Measurements from ENCODE around the gene TMEM54. TPM values are rescaled to one million over a fixed set of nuclear protein-coding genes. Genes with fewer than 3 reads are reported as not detected.
A peak's percentile ranks its signal among the peaks of the same experiment; 100 is the strongest.

TMEM54 gene
- total RNA-seq, 4 donors from 2014 or later: 330 to 1,204 (median 846) TPM

DNA sequence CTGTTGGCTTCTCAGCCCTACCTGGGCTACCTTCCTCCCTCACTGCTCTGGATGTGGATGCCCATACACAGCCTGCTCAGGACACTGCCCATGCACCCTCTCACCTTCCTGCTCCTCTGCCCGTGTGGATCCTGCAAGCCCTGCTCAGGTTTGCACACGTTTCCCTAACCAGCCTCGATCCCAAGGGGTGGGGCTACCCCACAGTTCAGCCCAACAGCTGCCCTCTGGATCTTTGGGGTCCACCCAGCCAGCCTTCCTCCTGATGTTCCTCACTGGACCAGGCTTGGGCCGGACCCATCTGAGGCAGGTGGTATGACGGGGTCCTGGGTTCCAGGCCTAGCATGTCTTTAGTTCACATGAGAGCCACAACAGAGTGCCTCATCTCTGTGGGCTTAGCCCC lies 4.7 kb downstream of the TMEM54 start:
- Histone ChIP-seq H3K27me3 (peaks cover 27% of the 10 kb centered on the region), H3K4me1 (peaks cover 5 to 33% (median 23%) of the 10 kb centered on the region in 4 donors), H3K36me3 (no peaks in the 10 kb centered on the region), H3K4me3 (no peak overlapping the region), H3K9me3 (no peaks in the 10 kb centered on the region), H3K27ac (no peak overlapping the region)
- no peak for TF ChIP-seq POLR2AphosphoS5 (IDR thresholded peaks at IDR 0.05)
- no peak for TF ChIP-seq EP300 (IDR thresholded peaks at IDR 0.05; ENCODE audit: low read depth)
- TF ChIP-seq POLR2A (IDR thresholded peaks at IDR 0.05): no peak
- TF ChIP-seq, protein P1, sequence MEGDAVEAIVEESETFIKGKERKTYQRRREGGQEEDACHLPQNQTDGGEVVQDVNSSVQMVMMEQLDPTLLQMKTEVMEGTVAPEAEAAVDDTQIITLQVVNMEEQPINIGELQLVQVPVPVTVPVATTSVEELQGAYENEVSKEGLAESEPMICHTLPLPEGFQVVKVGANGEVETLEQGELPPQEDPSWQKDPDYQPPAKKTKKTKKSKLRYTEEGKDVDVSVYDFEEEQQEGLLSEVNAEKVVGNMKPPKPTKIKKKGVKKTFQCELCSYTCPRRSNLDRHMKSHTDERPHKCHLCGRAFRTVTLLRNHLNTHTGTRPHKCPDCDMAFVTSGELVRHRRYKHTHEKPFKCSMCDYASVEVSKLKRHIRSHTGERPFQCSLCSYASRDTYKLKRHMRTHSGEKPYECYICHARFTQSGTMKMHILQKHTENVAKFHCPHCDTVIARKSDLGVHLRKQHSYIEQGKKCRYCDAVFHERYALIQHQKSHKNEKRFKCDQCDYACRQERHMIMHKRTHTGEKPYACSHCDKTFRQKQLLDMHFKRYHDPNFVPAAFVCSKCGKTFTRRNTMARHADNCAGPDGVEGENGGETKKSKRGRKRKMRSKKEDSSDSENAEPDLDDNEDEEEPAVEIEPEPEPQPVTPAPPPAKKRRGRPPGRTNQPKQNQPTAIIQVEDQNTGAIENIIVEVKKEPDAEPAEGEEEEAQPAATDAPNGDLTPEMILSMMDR (IDR thresholded peaks at IDR 0.05): no peak
- WGBS, 2 donors (ENCODE audit: low coverage in 1 of 2): 63% methylated on average over 5 of the region's 5 CpGs; no CpG with 5 or more reads in 1 of the 2 donors
- DNase-seq: no peak
- intact Hi-C loops (cut with DNase I; ENCODE audit: low total_unique reads): no loop called here
- in situ Hi-C loops (cut with MboI; ENCODE audit: low pct_ligation_motif_present in 1 of 4, low pct_unique_long_range_greater_than_20kb in 1 of 4, low sequenced_read_pairs in 3 of 4): no loop called here

DNA sequence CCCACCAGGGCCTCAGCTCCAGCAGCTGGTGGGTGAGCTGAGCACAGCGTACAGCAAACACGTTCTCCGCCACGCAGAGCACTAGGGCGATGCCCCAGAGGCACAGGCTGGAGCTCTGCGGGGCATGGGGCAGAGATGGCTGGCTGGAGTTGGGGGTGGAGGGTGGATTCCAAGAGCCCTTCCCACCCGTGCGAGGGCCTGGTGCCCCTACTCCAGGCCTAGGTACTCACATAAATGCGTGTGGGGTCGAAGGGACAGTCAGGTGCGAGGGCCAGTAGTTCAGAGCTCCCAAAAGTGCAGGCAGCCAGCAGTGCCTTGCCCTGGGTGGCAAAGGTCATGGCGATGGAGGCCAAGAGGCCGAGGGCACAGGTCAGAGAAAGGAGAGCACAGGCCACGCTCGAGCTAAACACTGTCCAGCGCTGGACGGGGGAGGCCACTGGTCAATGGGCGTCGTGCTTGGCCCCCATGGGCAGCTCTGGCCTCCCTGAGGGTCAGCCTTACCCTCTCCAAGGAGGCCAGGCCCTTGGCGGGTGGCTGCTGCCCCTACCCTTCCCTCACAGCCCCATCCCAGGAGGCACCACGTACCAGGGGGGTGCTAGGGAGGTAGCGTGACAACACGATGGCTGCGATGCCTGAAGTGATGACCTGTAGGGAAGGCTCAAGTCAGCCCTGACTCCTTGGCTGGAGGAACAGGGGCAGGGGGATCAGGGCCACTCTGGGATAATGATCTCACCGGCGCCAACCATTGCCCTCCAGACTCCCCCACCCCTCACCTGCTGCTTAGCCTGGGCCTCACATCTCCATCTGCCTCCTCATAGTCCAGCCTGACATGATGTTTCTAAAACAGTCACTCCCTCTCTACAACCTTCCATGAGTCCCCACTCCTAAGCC lies 5.6 kb downstream of the TMEM54 start:
- in situ Hi-C loops (cut with MboI; ENCODE audit: low pct_ligation_motif_present in 1 of 4, low pct_unique_long_range_greater_than_20kb in 1 of 4, low sequenced_read_pairs in 3 of 4) (no loop called here), intact Hi-C loops (cut with DNase I; ENCODE audit: low total_unique reads) (no loop called here)
- no peak for DNase-seq
- Histone ChIP-seq H3K4me3 (no peak overlapping the region), H3K36me3 (no peaks in the 10 kb centered on the region), H3K4me1 (peaks cover 5 to 30% (median 19%) of the 10 kb centered on the region in 4 donors), H3K27me3 (peaks cover 34% of the 10 kb centered on the region), H3K27ac (no peak overlapping the region), H3K9me3 (no peaks in the 10 kb centered on the region)
- 82% methylated on average over 23 of the region's 26 CpGs; no CpG with 5 or more reads in 1 of the 2 donors for WGBS, 2 donors (ENCODE audit: low coverage in 1 of 2)
- no peak for TF ChIP-seq POLR2AphosphoS5 (IDR thresholded peaks at IDR 0.05)
- TF ChIP-seq, protein P1 (IDR thresholded peaks at IDR 0.05): no peak

DNA sequence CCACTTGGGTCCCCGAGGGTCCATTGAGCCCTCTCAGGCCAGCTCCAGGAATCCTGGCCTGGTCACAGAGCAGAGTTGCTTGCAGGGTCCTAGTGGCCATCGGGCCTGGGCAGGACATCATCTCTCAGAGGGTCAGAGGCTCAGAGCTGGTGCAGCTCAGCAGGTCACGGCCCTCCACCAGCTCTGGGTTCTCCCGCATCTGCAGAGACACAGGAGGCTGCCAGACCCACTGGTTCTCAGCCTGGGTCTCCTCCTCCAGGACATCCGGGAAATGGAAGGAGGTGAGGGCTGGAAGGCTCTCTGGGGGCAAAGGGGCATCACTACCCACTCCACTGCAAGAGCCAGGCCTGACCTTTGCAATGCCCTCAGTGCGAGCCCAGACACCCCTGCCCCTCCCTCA lies 6.5 kb downstream of the TMEM54 start:
- Histone ChIP-seq H3K27ac (peak overlapping the region in 1 of 4 donors; percentile 80), H3K4me1 (peaks cover 5 to 27% (median 15%) of the 10 kb centered on the region in 4 donors)
- intact Hi-C loops (cut with DNase I; ENCODE audit: low total_unique reads): no loop called here

GRCh38 chr1:32894019-32894600 lies 7.1 kb downstream of the TMEM54 start:
- H3K27ac ChIP-seq: peak overlapping the region; percentile 68 to 80 (median 74)
- H3K4me1 ChIP-seq: peaks cover 5 to 22% (median 15%) of the 10 kb centered on the region in 4 donors
- no peaks in the 10 kb centered on the region for H3K9me3 ChIP-seq
- peaks cover 37% of the 10 kb centered on the region for H3K27me3 ChIP-seq
- 40 to 63% methylated on average over 1 to 8 of the region's 8 CpGs for WGBS, 2 donors (ENCODE audit: low coverage in 1 of 2)
- intact Hi-C loops (cut with DNase I; ENCODE audit: low total_unique reads) (no loop called here), in situ Hi-C loops (cut with MboI; ENCODE audit: low pct_ligation_motif_present in 1 of 4, low pct_unique_long_range_greater_than_20kb in 1 of 4, low sequenced_read_pairs in 3 of 4) (no loop called here)
- no peak for DNase-seq
- TF ChIP-seq EP300 (IDR thresholded peaks at IDR 0.05; ENCODE audit: low read depth) (no peak), POLR2A (IDR thresholded peaks at IDR 0.05) (no peak), POLR2AphosphoS5 (IDR thresholded peaks at IDR 0.05) (no peak)
- TF ChIP-seq, protein P1 (IDR thresholded peaks at IDR 0.05): no peak
- H3K4me3 ChIP-seq: peak overlapping the region in 2 of 4 donors; percentile 47 to 55
- H3K36me3 ChIP-seq: no peaks in the 10 kb centered on the region

More for the DNA sequence above, 6.5 kb downstream of the TMEM54 start:
- in situ Hi-C loops (cut with MboI; ENCODE audit: low pct_ligation_motif_present in 1 of 4, low pct_unique_long_range_greater_than_20kb in 1 of 4, low sequenced_read_pairs in 3 of 4): no loop called here
- TF ChIP-seq POLR2AphosphoS5 (IDR thresholded peaks at IDR 0.05): no peak
- TF ChIP-seq, protein P1 (IDR thresholded peaks at IDR 0.05): no peak
- no peak for TF ChIP-seq EP300 (IDR thresholded peaks at IDR 0.05; ENCODE audit: low read depth)
- no peak for TF ChIP-seq POLR2A (IDR thresholded peaks at IDR 0.05)
- Histone ChIP-seq H3K4me3 (no peak overlapping the region), H3K9me3 (no peaks in the 10 kb centered on the region), H3K36me3 (no peaks in the 10 kb centered on the region), H3K27me3 (peaks cover 37% of the 10 kb centered on the region)
- DNase-seq: no peak
- WGBS, 2 donors (ENCODE audit: low coverage in 1 of 2): 88% methylated on average over 5 of the region's 6 CpGs; no CpG with 5 or more reads in 1 of the 2 donors

Data from transverse colon (tissue), 4 donors.